GM19025 (cell line): Measurements from ENCODE around the gene RASAL2.
"Not testable (repeated sequence)": the region's sequence is repeated elsewhere in the genome, so short reads cannot be mapped to it uniquely, and the experiment has no call there.

ENCODE experiments used
- ATAC-seq: cut with Tn5 transposase; IDR thresholded peaks from one replicate; pipeline ENCODE4 v1.9.1; 2021; ENCODE audit warnings: mild to moderate bottlenecking, low read depth, moderate library complexity; ENCODE audit not compliant: unreplicated experiment

RASAL2 gene

GRCh38 chr1:178151831-178152230 lies 57.9 kb downstream of the RASAL2 start:
- no peak for ATAC-seq

GRCh38 chr1:178155481-178156255 lies 61.8 kb downstream of the RASAL2 start:
- no peak for ATAC-seq

- no peak for ATAC-seq
These were observed 67.0 kb downstream of the RASAL2 start for GRCh38 chr1:178160736-178161475.

GRCh38 chr1:178161516-178161915 lies 67.6 kb downstream of the RASAL2 start:
- no peak for ATAC-seq

- no peak for ATAC-seq
These were observed 71.3 kb downstream of the RASAL2 start for GRCh38 chr1:178165196-178165595.

GRCh38 chr1:178166429-178167024 lies 72.6 kb downstream of the RASAL2 start:
- no peak for ATAC-seq

GRCh38 chr1:178168536-178168935 lies 74.6 kb downstream of the RASAL2 start:
- no peak for ATAC-seq

- ATAC-seq, result no peak
These were observed 75.7 kb downstream of the RASAL2 start for GRCh38 chr1:178169649-178170048.

- ATAC-seq, result no peak
These were observed 79.0 kb downstream of the RASAL2 start for GRCh38 chr1:178172939-178173338.

GRCh38 chr1:178174539-178174938 lies 80.6 kb downstream of the RASAL2 start:
- no peak for ATAC-seq

- no peak for ATAC-seq
These were observed 86.5 kb downstream of the RASAL2 start for GRCh38 chr1:178180405-178180804.

GRCh38 chr1:178183796-178184195 lies 89.9 kb downstream of the RASAL2 start:
- no peak for ATAC-seq

GRCh38 chr1:178188306-178188705 lies 94.4 kb downstream of the RASAL2 start:
- no peak for ATAC-seq

GRCh38 chr1:178189814-178190213 lies 95.9 kb downstream of the RASAL2 start:
- no peak for ATAC-seq

GRCh38 chr1:178190881-178191280 lies 97.0 kb downstream of the RASAL2 start:
- ATAC-seq, result no peak

- ATAC-seq, result no peak
These were observed 98.8 kb downstream of the RASAL2 start for GRCh38 chr1:178192686-178193085.

GRCh38 chr1:178196631-178197030 lies 102.7 kb downstream of the RASAL2 start:
- no peak for ATAC-seq

- ATAC-seq, result not testable (repeated sequence)
These were observed 108.2 kb downstream of the RASAL2 start for GRCh38 chr1:178202095-178202494.

GRCh38 chr1:178202546-178202945 lies 108.6 kb downstream of the RASAL2 start:
- ATAC-seq, result not testable (repeated sequence)

GRCh38 chr1:178208269-178208856 lies 114.5 kb downstream of the RASAL2 start:
- ATAC-seq, result not testable (repeated sequence)

- no peak for ATAC-seq
These were observed 116.0 kb downstream of the RASAL2 start for GRCh38 chr1:178209935-178210334.
